H1 (cell line): ENCODE results near the gene PDK2. TPM values are rescaled to one million over a fixed set of nuclear protein-coding genes. Genes with fewer than 3 reads are reported as not detected.

Source experiments
- ASH2L ChIP-seq: fragments of 200-600, 300-600 bp; sonication (generic); IDR thresholded peaks from one replicate; pipeline ENCODE4 v1.7.1; 2017; ENCODE audit warnings: low read length
- CHD1 ChIP-seq: IDR thresholded peaks from 2 replicates; pipeline ENCODE4 v1.6.1; 2012; ENCODE audit warnings: low read depth, low read length, improper control_type of control experiment
- EGR1 ChIP-seq: IDR thresholded peaks from 2 replicates; pipeline ENCODE4 v1.6.1; 2011; ENCODE audit warnings: low read depth, low read length, borderline replicate concordance
- POLR2A ChIP-seq, 2 experiments: IDR thresholded peaks; 1 replicate in 1 of 2; 2 replicates in 1 of 2; pipeline ENCODE4 v1.6.1; 2011; ENCODE audit warnings: low read depth in 2 of 2, low read length in 2 of 2, mild to moderate bottlenecking in 2 of 2; ENCODE audit errors: control extremely low read depth in 1 of 2
- polyA plus RNA-seq, 7 experiments: library from polyadenylated mRNA; depleted of rRNA in 3 of 7; stranded (reverse) in 5 of 7; unstranded in 2 of 7; fragments of >200 nt in 5 of 7; fragments of 200-250 nt in 2 of 7; gene quantifications; 1 replicate in 5 of 7; 2 replicates in 1 of 7; 4 replicates in 1 of 7; pipeline versions ENCODE4 v1.2.1 to v1.2.3, GENCODE V29; 2011 to 2013; ENCODE audit warnings: missing spikeins in 2 of 7, mixed read lengths in 2 of 7
- total RNA-seq: library from RNA; stranded (reverse); fragmentation: NEBNext Ultra II Directional; extraction: Animal tissue kit (Norgen Biotek cat#: 25700); gene quantifications from 2 replicates; pipeline ENCODE4 v1.2.1, GENCODE V29; 2021

Gene PDK2
- total and polyA plus RNA-seq, 2 of the 8 experiments (the other 6 are each of a cell fraction or from before 2014, with no cell fraction given) = 18.3 to 121 TPM

- TF ChIP-seq CHD1 (no peak), ASH2L (no peak), POLR2A (IDR thresholded peaks at IDR 0.05; ENCODE audit: control extremely low read depth in 1 of 2, low read depth in 2 of 2, low read length in 2 of 2) (no peak), EGR1 (no peak)
Measured at GRCh38 chr17:50144845-50145531, 49.8 kb downstream of the PDK2 start (continued).
